ENCODE measurements around the gene LETM1. TPM values are rescaled to one million over a fixed set of nuclear protein-coding genes. Genes with fewer than 3 reads are reported as not detected.
A peak's percentile ranks its signal among the peaks of the same experiment; 100 is the strongest.

Gene LETM1
- total and polyA plus RNA-seq, 2 of the 13 experiments (the other 11 are each of a cell fraction or from before 2014, with no cell fraction given) = 9.7 to 41.6 TPM

DNA sequence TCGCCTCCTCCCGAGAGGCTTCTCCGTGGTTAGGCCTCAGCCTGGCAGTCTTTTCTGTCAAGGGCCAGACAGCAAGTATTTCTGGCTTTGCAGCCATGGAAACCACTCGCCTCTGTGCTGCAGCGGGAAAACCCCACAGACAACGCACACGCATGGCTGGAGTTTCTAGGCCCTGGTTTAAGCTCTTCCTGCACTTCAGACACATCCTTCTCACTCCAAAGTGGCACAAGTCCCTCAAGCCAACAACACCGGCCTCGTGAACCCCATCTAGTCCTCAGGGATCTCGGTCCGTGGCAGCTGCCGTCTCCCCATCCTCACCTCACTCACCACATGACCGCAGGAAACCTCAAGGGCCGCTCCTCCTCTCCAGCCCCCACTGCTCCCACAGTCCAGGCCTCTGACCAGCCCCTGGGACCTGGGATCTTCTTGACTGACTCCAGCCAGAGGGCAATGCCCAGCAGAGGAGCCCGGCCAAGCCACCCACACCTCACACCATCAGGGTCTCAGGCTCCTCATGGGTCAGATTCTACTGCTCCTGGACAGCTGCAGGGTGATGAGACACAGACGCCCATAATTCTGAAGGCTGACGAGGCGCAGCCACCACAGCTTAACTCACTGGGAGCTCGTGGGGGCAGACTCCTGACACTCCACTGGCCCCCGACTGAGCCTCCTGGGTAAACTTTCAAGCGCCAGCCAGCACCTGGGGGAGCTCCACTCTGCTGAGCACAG, 21.7 kb downstream of the LETM1 start:
- Histone ChIP-seq H3K9me3 (ENCODE audit: low read length) (no peaks in the 10 kb centered on the region), H3K4me2 (ENCODE audit: low read depth, low read length) (no peak overlapping the region), H3K4me1 (ENCODE audit: insufficient read depth, low read length) (peaks cover 21% of the 10 kb centered on the region), H3K36me3 (replicated peaks in 1 of 2; ENCODE audit: control insufficient read depth in 1 of 2, insufficient read depth in 2 of 2, low read length in 2 of 2) (peaks cover 23 to 68% of the 10 kb centered on the region in 2 experiments), H4K20me1 (ENCODE audit: insufficient read depth, low read length) (no peaks in the 10 kb centered on the region), H2AFZ (ENCODE audit: low read length) (no peak overlapping the region), H3K27ac (ENCODE audit: extremely low read length, insufficient read depth, low read length) (no peak overlapping the region), H3K9ac (ENCODE audit: insufficient read depth, low read depth, low read length) (no peak overlapping the region), H3K4me3 (replicated peaks in 1 of 3; ENCODE audit: insufficient read depth in 1 of 3, low read depth in 2 of 3, low read length in 3 of 3) (no peak overlapping the region), H3K27me3 (ENCODE audit: control insufficient read depth in 1 of 2, insufficient read depth in 2 of 2, low read length in 2 of 2) (no peaks in the 10 kb centered on the region), H3K79me2 (ENCODE audit: insufficient read depth, low read length) (no peaks in the 10 kb centered on the region)
- WGBS (ENCODE audit: low lambda C conversion rate) = 98% methylated on average over 12 of the region's 21 CpGs
- no peak for ATAC-seq
- DNase-seq (ENCODE audit: low spot score) = no peak
- TF ChIP-seq SRSF4 (IDR thresholded peaks at IDR 0.05; ENCODE audit: low read depth, low read length, poor library complexity, severe bottlenecking) = no peak
- TF ChIP-seq, protein P1, sequence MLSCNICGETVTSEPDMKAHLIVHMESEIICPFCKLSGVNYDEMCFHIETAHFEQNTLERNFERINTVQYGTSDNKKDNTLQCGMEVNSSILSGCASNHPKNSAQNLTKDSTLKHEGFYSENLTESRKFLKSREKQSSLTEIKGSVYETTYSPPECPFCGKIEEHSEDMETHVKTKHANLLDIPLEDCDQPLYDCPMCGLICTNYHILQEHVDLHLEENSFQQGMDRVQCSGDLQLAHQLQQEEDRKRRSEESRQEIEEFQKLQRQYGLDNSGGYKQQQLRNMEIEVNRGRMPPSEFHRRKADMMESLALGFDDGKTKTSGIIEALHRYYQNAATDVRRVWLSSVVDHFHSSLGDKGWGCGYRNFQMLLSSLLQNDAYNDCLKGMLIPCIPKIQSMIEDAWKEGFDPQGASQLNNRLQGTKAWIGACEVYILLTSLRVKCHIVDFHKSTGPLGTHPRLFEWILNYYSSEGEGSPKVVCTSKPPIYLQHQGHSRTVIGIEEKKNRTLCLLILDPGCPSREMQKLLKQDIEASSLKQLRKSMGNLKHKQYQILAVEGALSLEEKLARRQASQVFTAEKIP (CRISPR knock-in tag; IDR thresholded peaks at IDR 0.05; ENCODE audit: borderline replicate concordance) = no peak
- TF ChIP-seq ZNF761 (CRISPR knock-in tag; conservative IDR thresholded peaks at IDR 0.05) = no peak
- TF ChIP-seq, protein P2, sequence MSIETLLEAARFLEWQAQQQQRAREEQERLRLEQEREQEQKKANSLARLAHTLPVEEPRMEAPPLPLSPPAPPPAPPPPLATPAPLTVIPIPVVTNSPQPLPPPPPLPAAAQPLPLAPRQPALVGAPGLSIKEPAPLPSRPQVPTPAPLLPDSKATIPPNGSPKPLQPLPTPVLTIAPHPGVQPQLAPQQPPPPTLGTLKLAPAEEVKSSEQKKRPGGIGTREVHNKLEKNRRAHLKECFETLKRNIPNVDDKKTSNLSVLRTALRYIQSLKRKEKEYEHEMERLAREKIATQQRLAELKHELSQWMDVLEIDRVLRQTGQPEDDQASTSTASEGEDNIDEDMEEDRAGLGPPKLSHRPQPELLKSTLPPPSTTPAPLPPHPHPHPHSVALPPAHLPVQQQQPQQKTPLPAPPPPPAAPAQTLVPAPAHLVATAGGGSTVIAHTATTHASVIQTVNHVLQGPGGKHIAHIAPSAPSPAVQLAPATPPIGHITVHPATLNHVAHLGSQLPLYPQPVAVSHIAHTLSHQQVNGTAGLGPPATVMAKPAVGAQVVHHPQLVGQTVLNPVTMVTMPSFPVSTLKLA (IDR thresholded peaks at IDR 0.05) = no peak
- TF ChIP-seq ZNF569 (CRISPR knock-in tag; IDR thresholded peaks at IDR 0.05; ENCODE audit: borderline replicate concordance) = no peak
- TF ChIP-seq ZNF282 (IDR thresholded peaks at IDR 0.05; ENCODE audit: partially characterized antibody) = no peak
- TF ChIP-seq, protein P3, sequence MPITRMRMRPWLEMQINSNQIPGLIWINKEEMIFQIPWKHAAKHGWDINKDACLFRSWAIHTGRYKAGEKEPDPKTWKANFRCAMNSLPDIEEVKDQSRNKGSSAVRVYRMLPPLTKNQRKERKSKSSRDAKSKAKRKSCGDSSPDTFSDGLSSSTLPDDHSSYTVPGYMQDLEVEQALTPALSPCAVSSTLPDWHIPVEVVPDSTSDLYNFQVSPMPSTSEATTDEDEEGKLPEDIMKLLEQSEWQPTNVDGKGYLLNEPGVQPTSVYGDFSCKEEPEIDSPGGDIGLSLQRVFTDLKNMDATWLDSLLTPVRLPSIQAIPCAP (CRISPR knock-in tag; IDR thresholded peaks at IDR 0.05; ENCODE audit: low read depth) = no peak
- no peak for TF ChIP-seq ESRRA (CRISPR knock-in tag; IDR thresholded peaks at IDR 0.05; ENCODE audit: low read depth)
- TF ChIP-seq, protein P4, sequence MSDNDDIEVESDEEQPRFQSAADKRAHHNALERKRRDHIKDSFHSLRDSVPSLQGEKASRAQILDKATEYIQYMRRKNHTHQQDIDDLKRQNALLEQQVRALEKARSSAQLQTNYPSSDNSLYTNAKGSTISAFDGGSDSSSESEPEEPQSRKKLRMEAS (IDR thresholded peaks at IDR 0.05) = no peak
- TF ChIP-seq KLF6 (CRISPR knock-in tag; IDR thresholded peaks at IDR 0.05) = no peak
- TF ChIP-seq ZNF160 (CRISPR knock-in tag; IDR thresholded peaks at IDR 0.05) = no peak
- TF ChIP-seq KAT2B (IDR thresholded peaks at IDR 0.05; ENCODE audit: borderline replicate concordance, low read depth, low read length) = no peak
- no peak for TF ChIP-seq POGZ (CRISPR knock-in tag; IDR thresholded peaks at IDR 0.05)
- BruUV-seq (replicated peaks) = TSS peak; percentile 43
- POLR2A ChIA-PET = no interaction called here
- in situ Hi-C loops (cut with HindIII; ENCODE audit: extremely low pct_ligation_motif_present, low pct_unique_long_range_greater_than_20kb) = no loop called here
- CTCF ChIA-PET (ENCODE audit: low intra/inter-chr PET ratio, low total read pairs) = no interaction called here
- intact Hi-C loops (cut with micrococcal nuclease; ENCODE audit: unreplicated experiment) = no loop called here
- no peak for FAIRE-seq
